K562 (cell line): ENCODE data around the gene GFOD1. TPM values are rescaled to one million over a fixed set of nuclear protein-coding genes. Genes with fewer than 3 reads are reported as not detected.

Experiments used
- ATAC-seq: fragments of 200-7000 bp; cut with Tn5 transposase; 3 replicates; pipeline ENCODE4 v1.9.1; 2020; ENCODE audit warnings: moderate library complexity
- BruUV-seq: library from RNA; stranded (reverse); fragments of 400-500 nt; replicated peaks from 2 replicates; lab custom pipeline; 2021; lab: Mats Ljungman, UMichigan
- CTCF ChIA-PET: fragments of 300-600 bp; formaldehyde crosslinking; extraction: SDS; loops from one replicate; lab custom pipeline; 2021; ENCODE audit warnings: low intra/inter-chr PET ratio; lab: Yijun Ruan, JAX
- POLR2A ChIA-PET: fragments of 300-600, 350-650 bp; sonication (Branson Sonifier 250); formaldehyde crosslinking; extraction: SDS; loops from one replicate; lab custom pipeline; 2021; ENCODE audit warnings: antibody characterized with exemption, inconsistent platforms; lab: Yijun Ruan, JAX
- DNase-seq, 4 experiments: peaks; one replicate each; pipeline versions ENCODE4 v3.0.0 to v3.0.0-alpha.2; 2011 to 2018; ENCODE audit warnings: low spot score in 3 of 4, mixed read lengths in 3 of 4; ENCODE audit errors: extremely low read depth in 1 of 4
- FAIRE-seq: peaks from 2 replicates; lab custom pipeline; 2011; peaks lifted over from hg19 to GRCh38; lab: Jason Lieb, UNC
- H2AFZ ChIP-seq: 2 replicates; pipeline ENCODE4 v1.6.0; 2011; ENCODE audit warnings: low read depth, low read length, control low read depth, inconsistent platforms
- H3K27ac ChIP-seq: fragments of 200-600 bp; 3 replicates; pipeline ENCODE4 v1.8.0; 2011; ENCODE audit warnings: low read depth, mild to moderate bottlenecking, control low read depth, inconsistent platforms, low read length, moderate library complexity, mixed read lengths; ENCODE audit errors: extremely low read depth
- H3K27me3 ChIP-seq, 2 experiments: fragments of 300-600 bp in 1 of 2; 2 replicates in 1 of 2; 3 replicates in 1 of 2; pipeline versions ENCODE4 v1.6.0 to v1.8.0; 2011; ENCODE audit warnings: inconsistent platforms in 2 of 2, low read length in 2 of 2, mild to moderate bottlenecking in 1 of 2, mixed read lengths in 1 of 2, moderate library complexity in 1 of 2; ENCODE audit not compliant: control insufficient read depth in 2 of 2, insufficient read depth in 2 of 2
- H3K36me3 ChIP-seq: fragments of 300-600 bp; 3 replicates; pipeline ENCODE4 v1.8.0; 2011; ENCODE audit warnings: mild to moderate bottlenecking, low read length, inconsistent platforms; ENCODE audit not compliant: control insufficient read depth, insufficient read depth
- H3K4me1 ChIP-seq, 2 experiments: fragments of 200-600 bp in 1 of 2; replicated peaks in 1 of 2; 2 replicates in 1 of 2; 3 replicates in 1 of 2; pipeline versions ENCODE4 v1.5.1 to v1.8.0; 2011; ENCODE audit warnings: inconsistent platforms in 2 of 2, low read length in 2 of 2, mild to moderate bottlenecking in 1 of 2, mixed read lengths in 1 of 2, moderate library complexity in 1 of 2; ENCODE audit not compliant: control insufficient read depth in 2 of 2, insufficient read depth in 2 of 2
- H3K4me2 ChIP-seq: 2 replicates; pipeline ENCODE4 v1.6.1; 2011; ENCODE audit warnings: low read length, control low read depth, inconsistent platforms, mixed read lengths; ENCODE audit not compliant: insufficient read depth
- H3K4me3 ChIP-seq: fragments of 200-600 bp; sonication (generic), shearing (Covaris generic); 2 replicates; pipeline ENCODE4 v1.5.1; 2016; ENCODE audit warnings: control low read depth, inconsistent platforms
- H3K79me2 ChIP-seq: fragments of 200-600 bp; 3 replicates; pipeline ENCODE4 v1.8.0; 2011; ENCODE audit warnings: low read length, inconsistent platforms; ENCODE audit not compliant: control insufficient read depth, insufficient read depth
- H3K9ac ChIP-seq, 2 experiments: 2 replicates each; pipeline versions ENCODE4 v1.6.0 to v1.6.1; 2011; ENCODE audit warnings: low read depth in 2 of 2, low read length in 2 of 2, control low read depth in 1 of 2, inconsistent platforms in 1 of 2, mild to moderate bottlenecking in 1 of 2, mixed read lengths in 1 of 2; ENCODE audit not compliant: insufficient read depth in 1 of 2
- H3K9me1 ChIP-seq: one replicate; pipeline ENCODE4 v1.6.0; 2011; ENCODE audit warnings: inconsistent platforms, mild to moderate bottlenecking, low read length, moderate library complexity; ENCODE audit not compliant: control insufficient read depth, insufficient read depth
- H3K9me3 ChIP-seq: replicated peaks from 2 replicates; pipeline ENCODE4 v1.5.1; 2011; ENCODE audit warnings: low read depth, low read length, inconsistent platforms; ENCODE audit not compliant: control insufficient read depth, insufficient read depth
- H4K20me1 ChIP-seq: replicated peaks from 2 replicates; pipeline ENCODE4 v1.6.1; 2011; ENCODE audit warnings: low read length, inconsistent platforms, mixed read lengths; ENCODE audit not compliant: control insufficient read depth, insufficient read depth
- ETS2 ChIP-seq: IDR thresholded peaks from 2 replicates; pipeline ENCODE4 v1.6.1; 2016; ENCODE audit warnings: borderline replicate concordance, missing genetic modification characterization, mild to moderate bottlenecking, moderate library complexity, missing compliant biosample characterization; ENCODE audit not compliant: poor library complexity, severe bottlenecking
- FOXK2 ChIP-seq, 2 experiments: fragments of 450-650 bp; IDR thresholded peaks in 1 of 2; conservative IDR thresholded peaks in 1 of 2; 2 replicates each; pipeline ENCODE4 v1.6.1; 2016; ENCODE audit warnings: low read depth in 2 of 2, mild to moderate bottlenecking in 1 of 2
- NFXL1 ChIP-seq: fragments of 450-650 bp; formaldehyde crosslinking; IDR thresholded peaks from 2 replicates; pipeline ENCODE4 v1.4.0; 2021; ENCODE audit warnings: mild to moderate bottlenecking
- RBM17 ChIP-seq: fragments of 200-400 bp; formaldehyde crosslinking; IDR thresholded peaks from 2 replicates; pipeline ENCODE4 v1.6.1; 2017; ENCODE audit warnings: low read depth, mild to moderate bottlenecking, low read length, borderline replicate concordance
- SMAD3 ChIP-seq: fragments of 450-650 bp; formaldehyde crosslinking; conservative IDR thresholded peaks from 2 replicates; pipeline ENCODE4 v1.4.0; 2020; ENCODE audit warnings: mild to moderate bottlenecking
- ZBTB8A ChIP-seq: fragments of 450-650 bp; IDR thresholded peaks from 2 replicates; pipeline ENCODE4 v1.6.1; 2018; ENCODE audit warnings: mild to moderate bottlenecking, moderate library complexity; ENCODE audit not compliant: partially characterized antibody
- ZBTB9 ChIP-seq: fragments of 450-650 bp; formaldehyde crosslinking; IDR thresholded peaks from 2 replicates; pipeline ENCODE4 v1.4.0; 2020; ENCODE audit warnings: mild to moderate bottlenecking, moderate library complexity
- WGBS: fragments of 100-300 bp; shearing (Covaris generic); methylation state at CpG from one replicate; pipeline ENCODE4 v1.1.6; 2016; ENCODE audit warnings: low coverage, mixed read lengths; ENCODE audit not compliant: insufficient coverage; ENCODE audit errors: missing lambda C conversion rate; 5-methylcytosine and 5-hydroxymethylcytosine counted together
- in situ Hi-C: fragments of 300-500 bp; cut with MboI; formaldehyde crosslinking; loops from 4 replicates; pipeline ENCODE4 v1.15.0; 2018; ENCODE audit warnings: inconsistent platforms, mixed read lengths
- intact Hi-C: fragments of 100-400 bp; cut with micrococcal nuclease; formaldehyde crosslinking; loops from 2 replicates; pipeline ENCODE4 v1.14.2; 2022
- polyA plus RNA-seq, 8 experiments: library from polyadenylated mRNA; depleted of rRNA in 4 of 8; stranded (reverse) in 5 of 8; unstranded in 3 of 8; fragments of >200 nt; fragmentation: Nextera tagmentation in 2 of 8; fragmentation: Illumina TruSeq in 1 of 8; extraction: Ambion mirVana in 2 of 8; extraction: Trizol in 1 of 8; gene quantifications; 2 replicates each; pipeline versions ENCODE4 v1.2.1 to v1.2.3, GENCODE V29; 2011 to 2014; ENCODE audit warnings: inconsistent platforms in 1 of 8, missing spikeins in 1 of 8
- total RNA-seq, 7 experiments: library from RNA; depleted of rRNA in 6 of 7; stranded (reverse); fragments of >200 nt in 6 of 7; fragmentation: Illumina TruSeq in 2 of 7; extraction: Trizol in 2 of 7; gene quantifications; 2 replicates each; pipeline versions ENCODE4 v1.2.1 to v1.2.3, GENCODE V29; 2011 to 2021; ENCODE audit warnings: low replicate concordance in 1 of 7
- TF ChIP-seq, protein P1 (sequence below): fragments of 200-400 bp; formaldehyde crosslinking; IDR thresholded peaks from 2 replicates; pipeline ENCODE4 v1.6.1; 2017; ENCODE audit warnings: mild to moderate bottlenecking, low read depth, low read length, moderate library complexity

The GFOD1 gene
- total and polyA plus RNA-seq, 9 of the 15 experiments (the other 6 are each of a cell fraction or from before 2014, with no cell fraction given), result 3.8 to 12.0 (median 8.2) TPM

DNA sequence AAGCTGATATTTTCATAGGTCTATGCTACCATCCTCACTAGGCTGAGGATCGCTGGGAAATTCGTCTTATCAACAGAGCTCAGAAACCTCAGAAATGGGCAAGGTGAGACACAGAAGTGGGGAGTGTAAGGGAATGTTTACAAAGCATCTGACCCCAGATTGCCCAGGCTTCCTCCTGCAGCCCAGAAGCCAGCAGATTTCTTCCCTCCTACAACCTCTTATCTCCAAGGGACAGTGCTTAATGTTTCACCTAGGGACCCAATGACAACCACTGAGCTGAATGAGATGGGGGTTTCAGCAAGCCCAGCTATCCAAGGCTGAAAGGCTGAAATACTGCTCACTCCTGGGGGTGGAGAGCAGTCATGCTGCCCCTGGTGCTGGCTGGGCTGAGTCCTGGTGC is 106.6 kb downstream of the GFOD1 start:
- in situ Hi-C loops (no loop called here), intact Hi-C loops (loop anchor here (2.0 kb wide), 2 partner anchors 26 to 44 kb away; no protein-coding TSS in a partner anchor)
- no peak overlapping the region for H2AFZ ChIP-seq
- peaks cover 42% of the 10 kb centered on the region for H4K20me1 ChIP-seq
- H3K9me3 ChIP-seq, result no peaks in the 10 kb centered on the region
- H3K9me1 ChIP-seq, result no peaks in the 10 kb centered on the region
- DNase-seq (peak; percentile 53 to 90 (median 72)), FAIRE-seq (peak; percentile 92), ATAC-seq (peak; percentile 94)
- peaks cover 0 to 11% of the 10 kb centered on the region in 2 experiments; a peak in 1 of 5 replicates for H3K27me3 ChIP-seq
- POLR2A ChIA-PET, result interaction anchor here (0.6 to 1.8 kb wide), 5 partner anchors 9 to 1363 kb away, joined by 3 to 9 read pairs (median 3); no protein-coding TSS in a partner anchor
- no peaks in the 10 kb centered on the region for H3K36me3 ChIP-seq
- H3K79me2 ChIP-seq, result no peaks in the 10 kb centered on the region
- CTCF ChIA-PET, result no interaction called here
- H3K4me1 ChIP-seq, result peaks cover 4 to 14% of the 10 kb centered on the region in 2 experiments; a peak in 4 of 5 replicates
- H3K4me3 ChIP-seq, result no peak overlapping the region
- H3K9ac ChIP-seq, result no peak overlapping the region
- BruUV-seq, result no TSS peak
- WGBS, result 0% methylated on average over 2 of the region's 2 CpGs
- H3K27ac ChIP-seq, result no peak overlapping the region
- no peak overlapping the region for H3K4me2 ChIP-seq
- TF ChIP-seq ZBTB8A (no peak), ETS2 (tag) (no peak), RBM17 (no peak), NFXL1 (CRISPR knock-in tag) (no peak), FOXK2 (conservative IDR thresholded peaks at IDR 0.05 in 1 of 2, IDR thresholded peaks at IDR 0.05 in 1 of 2; ENCODE audit: low read depth in 2 of 2) (peak; percentile 50 to 55; a peak in 2 of 4 replicates), ZBTB9 (no peak), SMAD3 (CRISPR knock-in tag) (no peak)
- TF ChIP-seq, protein P1, sequence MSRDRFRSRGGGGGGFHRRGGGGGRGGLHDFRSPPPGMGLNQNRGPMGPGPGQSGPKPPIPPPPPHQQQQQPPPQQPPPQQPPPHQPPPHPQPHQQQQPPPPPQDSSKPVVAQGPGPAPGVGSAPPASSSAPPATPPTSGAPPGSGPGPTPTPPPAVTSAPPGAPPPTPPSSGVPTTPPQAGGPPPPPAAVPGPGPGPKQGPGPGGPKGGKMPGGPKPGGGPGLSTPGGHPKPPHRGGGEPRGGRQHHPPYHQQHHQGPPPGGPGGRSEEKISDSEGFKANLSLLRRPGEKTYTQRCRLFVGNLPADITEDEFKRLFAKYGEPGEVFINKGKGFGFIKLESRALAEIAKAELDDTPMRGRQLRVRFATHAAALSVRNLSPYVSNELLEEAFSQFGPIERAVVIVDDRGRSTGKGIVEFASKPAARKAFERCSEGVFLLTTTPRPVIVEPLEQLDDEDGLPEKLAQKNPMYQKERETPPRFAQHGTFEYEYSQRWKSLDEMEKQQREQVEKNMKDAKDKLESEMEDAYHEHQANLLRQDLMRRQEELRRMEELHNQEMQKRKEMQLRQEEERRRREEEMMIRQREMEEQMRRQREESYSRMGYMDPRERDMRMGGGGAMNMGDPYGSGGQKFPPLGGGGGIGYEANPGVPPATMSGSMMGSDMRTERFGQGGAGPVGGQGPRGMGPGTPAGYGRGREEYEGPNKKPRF, result no peak
